ENCODE results near the gene ZNF280A.
A peak's percentile ranks its signal among the peaks of the same experiment; 100 is the strongest.
"Not testable (repeated sequence)": the region's sequence is repeated elsewhere in the genome, so short reads cannot be mapped to it uniquely, and the experiment has no call there.

The ZNF280A gene

GRCh38 chr22:22523494-22523893 is 3.4 kb upstream of the ZNF280A start:
- TF ChIP-seq CTCF (IDR thresholded peaks at IDR 0.05; ENCODE audit: low read depth, low read length) = no peak
- H3K4me3 ChIP-seq (replicated peaks in 1 of 2; ENCODE audit: low read depth in 2 of 2, low read length in 2 of 2) = no peak overlapping the region

GRCh38 chr22:22521631-22522030 is 1.6 kb upstream of the ZNF280A start:
- H3K4me3 ChIP-seq (replicated peaks in 1 of 2; ENCODE audit: low read depth in 2 of 2, low read length in 2 of 2) = no peak overlapping the region
- no peak for DNase-seq (ENCODE audit: low read depth in 2 of 2)
- no peak for TF ChIP-seq CTCF (IDR thresholded peaks at IDR 0.05; ENCODE audit: low read depth, low read length)

More at GRCh38 chr22:22523494-22523893, 3.4 kb upstream of the ZNF280A start:
- no peak for DNase-seq (ENCODE audit: low read depth in 2 of 2)

- no peak overlapping the region for H3K4me3 ChIP-seq (replicated peaks in 1 of 2; ENCODE audit: low read depth in 2 of 2, low read length in 2 of 2)
- DNase-seq (ENCODE audit: low read depth in 2 of 2) = peak in 1 of 2 donors; percentile 13
- no peak for TF ChIP-seq CTCF (IDR thresholded peaks at IDR 0.05; ENCODE audit: low read depth, low read length)
Measured at GRCh38 chr22:22520667-22521602, 865 bp upstream of the ZNF280A start.

GRCh38 chr22:22519591-22519990 is 479 bp downstream of the ZNF280A start:
- TF ChIP-seq CTCF (IDR thresholded peaks at IDR 0.05; ENCODE audit: low read depth, low read length) = no peak
- peak overlapping the region in 1 of 2 donors; percentile 21 for H3K4me3 ChIP-seq (replicated peaks in 1 of 2; ENCODE audit: low read depth in 2 of 2, low read length in 2 of 2)
- peak in 1 of 2 donors; percentile 13 for DNase-seq (ENCODE audit: low read depth in 2 of 2)

GRCh38 chr22:22516992-22517391 is 3.1 kb downstream of the ZNF280A start:
- H3K4me3 ChIP-seq (replicated peaks in 1 of 2; ENCODE audit: low read depth in 2 of 2, low read length in 2 of 2) = no peak overlapping the region
- TF ChIP-seq CTCF (IDR thresholded peaks at IDR 0.05; ENCODE audit: low read depth, low read length) = no peak
- DNase-seq (ENCODE audit: low read depth in 2 of 2) = no peak

GRCh38 chr22:22515890-22516289 is 4.2 kb downstream of the ZNF280A start:
- H3K4me3 ChIP-seq (replicated peaks in 1 of 2; ENCODE audit: low read depth in 2 of 2, low read length in 2 of 2) = no peak overlapping the region
- TF ChIP-seq CTCF (IDR thresholded peaks at IDR 0.05; ENCODE audit: low read depth, low read length) = no peak
- no peak for DNase-seq (ENCODE audit: low read depth in 2 of 2)

- DNase-seq (ENCODE audit: low read depth in 2 of 2); H3K4me3 ChIP-seq (replicated peaks in 1 of 2; ENCODE audit: low read depth in 2 of 2, low read length in 2 of 2): not testable (repeated sequence)
Measured at GRCh38 chr22:22514431-22514830, 5.6 kb downstream of the ZNF280A start.
